ENCODE results near the gene CEP112.

DNA sequence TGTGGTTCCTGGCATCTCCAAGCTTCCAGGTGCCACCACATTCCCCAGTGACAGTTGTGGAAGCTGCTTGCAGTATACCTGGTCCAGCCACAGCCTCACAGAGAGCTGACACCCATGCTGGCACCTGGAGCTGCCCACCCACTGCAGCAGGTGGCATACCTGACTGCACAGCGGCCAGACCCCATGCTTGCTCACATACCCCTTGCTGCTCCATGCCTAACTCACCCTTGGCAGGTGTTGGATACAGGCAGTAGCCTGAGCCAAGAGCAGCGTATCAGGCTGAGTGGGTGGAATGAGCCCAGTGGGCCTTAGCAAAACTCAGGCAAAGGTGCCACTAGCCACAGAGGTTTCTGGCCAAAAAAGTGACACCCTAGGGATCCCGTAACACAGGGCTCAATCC lies 232.3 kb downstream of the CEP112 start:
- TF ChIP-seq, protein P1, sequence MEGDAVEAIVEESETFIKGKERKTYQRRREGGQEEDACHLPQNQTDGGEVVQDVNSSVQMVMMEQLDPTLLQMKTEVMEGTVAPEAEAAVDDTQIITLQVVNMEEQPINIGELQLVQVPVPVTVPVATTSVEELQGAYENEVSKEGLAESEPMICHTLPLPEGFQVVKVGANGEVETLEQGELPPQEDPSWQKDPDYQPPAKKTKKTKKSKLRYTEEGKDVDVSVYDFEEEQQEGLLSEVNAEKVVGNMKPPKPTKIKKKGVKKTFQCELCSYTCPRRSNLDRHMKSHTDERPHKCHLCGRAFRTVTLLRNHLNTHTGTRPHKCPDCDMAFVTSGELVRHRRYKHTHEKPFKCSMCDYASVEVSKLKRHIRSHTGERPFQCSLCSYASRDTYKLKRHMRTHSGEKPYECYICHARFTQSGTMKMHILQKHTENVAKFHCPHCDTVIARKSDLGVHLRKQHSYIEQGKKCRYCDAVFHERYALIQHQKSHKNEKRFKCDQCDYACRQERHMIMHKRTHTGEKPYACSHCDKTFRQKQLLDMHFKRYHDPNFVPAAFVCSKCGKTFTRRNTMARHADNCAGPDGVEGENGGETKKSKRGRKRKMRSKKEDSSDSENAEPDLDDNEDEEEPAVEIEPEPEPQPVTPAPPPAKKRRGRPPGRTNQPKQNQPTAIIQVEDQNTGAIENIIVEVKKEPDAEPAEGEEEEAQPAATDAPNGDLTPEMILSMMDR (IDR thresholded peaks at IDR 0.05; ENCODE audit: insufficient read depth, low read length, poor library complexity, severe bottlenecking): no peak
- no peak for TF ChIP-seq EZH2phosphoT487 (conservative IDR thresholded peaks at IDR 0.05; ENCODE audit: low read length)

Data from SU-DHL-6 (cell line).